Measurements from ENCODE around the gene CREB3L1.
A peak's percentile ranks its signal among the peaks of the same experiment; 100 is the strongest.

CREB3L1 gene

GRCh38 chr11:46277622-46278386 lies at the start of gene CREB3L1:
Gene CREB3L1, plus strand, starts transcription at chr11:46277662. Its CDS starts 450 bp downstream, at chr11:46278112.
- TF ChIP-seq CTCF (IDR thresholded peaks at IDR 0.05; ENCODE audit: borderline replicate concordance, insufficient read depth, low read depth, low read length): no peak
- H3K4me3 ChIP-seq (ENCODE audit: low read depth, low read length): peak within 1 kb of the TSS; percentile 55

- no peak for TF ChIP-seq CTCF (IDR thresholded peaks at IDR 0.05; ENCODE audit: borderline replicate concordance, insufficient read depth, low read depth, low read length)
- H3K4me3 ChIP-seq (ENCODE audit: low read depth, low read length): no peak overlapping the region
Measured at GRCh38 chr11:46229230-46229629, 48.2 kb upstream of the CREB3L1 start.

- no peak overlapping the region for H3K4me3 ChIP-seq (ENCODE audit: low read depth, low read length)
- no peak for TF ChIP-seq CTCF (IDR thresholded peaks at IDR 0.05; ENCODE audit: borderline replicate concordance, insufficient read depth, low read depth, low read length)
Measured at GRCh38 chr11:46234311-46234710, 43.2 kb upstream of the CREB3L1 start.

- TF ChIP-seq CTCF (IDR thresholded peaks at IDR 0.05; ENCODE audit: borderline replicate concordance, insufficient read depth, low read depth, low read length): no peak
- no peak overlapping the region for H3K4me3 ChIP-seq (ENCODE audit: low read depth, low read length)
Measured at GRCh38 chr11:46235777-46236688, 41.4 kb upstream of the CREB3L1 start.

GRCh38 chr11:46236918-46237247 lies 40.6 kb upstream of the CREB3L1 start:
- TF ChIP-seq CTCF (IDR thresholded peaks at IDR 0.05; ENCODE audit: borderline replicate concordance, insufficient read depth, low read depth, low read length): no peak
- H3K4me3 ChIP-seq (ENCODE audit: low read depth, low read length): no peak overlapping the region

- H3K4me3 ChIP-seq (ENCODE audit: low read depth, low read length): peak overlapping the region; percentile 52
- TF ChIP-seq CTCF (IDR thresholded peaks at IDR 0.05; ENCODE audit: borderline replicate concordance, insufficient read depth, low read depth, low read length): no peak
Measured at GRCh38 chr11:46237248-46238077, 40.0 kb upstream of the CREB3L1 start.
